GF-D8 (cell line): ENCODE measurements around the gene NECTIN1.

ENCODE experiments used
- DNase-seq: peaks from one replicate; lab custom pipeline; 2025; lab: John Stamatoyannopoulos, UW

NECTIN1 gene, protein sequence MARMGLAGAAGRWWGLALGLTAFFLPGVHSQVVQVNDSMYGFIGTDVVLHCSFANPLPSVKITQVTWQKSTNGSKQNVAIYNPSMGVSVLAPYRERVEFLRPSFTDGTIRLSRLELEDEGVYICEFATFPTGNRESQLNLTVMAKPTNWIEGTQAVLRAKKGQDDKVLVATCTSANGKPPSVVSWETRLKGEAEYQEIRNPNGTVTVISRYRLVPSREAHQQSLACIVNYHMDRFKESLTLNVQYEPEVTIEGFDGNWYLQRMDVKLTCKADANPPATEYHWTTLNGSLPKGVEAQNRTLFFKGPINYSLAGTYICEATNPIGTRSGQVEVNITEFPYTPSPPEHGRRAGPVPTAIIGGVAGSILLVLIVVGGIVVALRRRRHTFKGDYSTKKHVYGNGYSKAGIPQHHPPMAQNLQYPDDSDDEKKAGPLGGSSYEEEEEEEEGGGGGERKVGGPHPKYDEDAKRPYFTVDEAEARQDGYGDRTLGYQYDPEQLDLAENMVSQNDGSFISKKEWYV

DNA sequence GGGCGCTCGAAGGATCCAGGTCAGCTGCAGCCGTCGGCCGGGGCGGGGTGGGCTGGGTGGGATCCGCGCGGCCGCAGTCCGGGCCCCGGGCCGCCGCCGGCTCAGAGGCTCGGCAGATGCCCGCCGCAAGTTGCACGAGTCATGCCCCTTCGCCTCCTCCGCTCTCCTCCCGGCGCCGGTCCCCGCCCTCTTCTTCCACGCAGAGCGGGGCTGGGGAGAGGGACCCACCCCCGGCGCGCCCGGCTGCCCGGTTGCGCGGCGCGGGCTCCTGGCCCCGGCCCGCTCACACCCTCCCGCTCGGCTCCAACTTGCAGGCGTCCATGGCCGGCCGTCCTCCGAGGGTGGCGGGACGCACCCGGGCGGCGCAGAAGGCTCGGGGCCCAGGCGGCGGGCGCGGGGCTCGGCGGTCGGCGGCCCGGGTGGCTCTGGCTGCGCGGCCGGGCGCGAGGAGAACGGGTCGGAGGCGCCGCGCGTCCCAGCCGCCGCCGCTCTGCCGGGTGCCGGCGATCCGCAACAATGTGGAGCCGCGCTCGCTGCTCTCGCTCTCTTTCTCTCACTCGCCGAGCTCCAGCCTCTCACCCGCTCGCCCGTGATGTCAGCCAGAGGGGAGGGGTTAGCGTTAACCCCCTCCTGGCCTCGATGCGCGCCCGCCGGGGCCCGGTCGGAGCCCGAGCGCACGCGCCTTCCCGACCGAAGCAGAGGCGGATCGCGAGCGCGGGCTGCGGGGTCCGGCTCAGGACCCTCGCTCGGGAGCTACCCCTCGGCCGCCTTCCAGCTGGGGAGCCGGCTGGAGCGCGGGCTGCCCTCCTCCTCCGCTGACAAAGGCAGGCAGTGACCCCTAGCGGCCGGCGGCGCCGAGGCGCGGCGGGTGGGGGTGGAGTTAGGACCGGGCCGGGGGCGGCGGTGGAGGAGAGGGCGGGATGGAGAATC, at the start of gene NECTIN1:
TSS of gene NECTIN1 (minus strand) at position 550 of the 930 bp plus-strand sequence. CDS start 647 bp downstream, outside the sequence.
- peak; percentile 88 for DNase-seq

DNA sequence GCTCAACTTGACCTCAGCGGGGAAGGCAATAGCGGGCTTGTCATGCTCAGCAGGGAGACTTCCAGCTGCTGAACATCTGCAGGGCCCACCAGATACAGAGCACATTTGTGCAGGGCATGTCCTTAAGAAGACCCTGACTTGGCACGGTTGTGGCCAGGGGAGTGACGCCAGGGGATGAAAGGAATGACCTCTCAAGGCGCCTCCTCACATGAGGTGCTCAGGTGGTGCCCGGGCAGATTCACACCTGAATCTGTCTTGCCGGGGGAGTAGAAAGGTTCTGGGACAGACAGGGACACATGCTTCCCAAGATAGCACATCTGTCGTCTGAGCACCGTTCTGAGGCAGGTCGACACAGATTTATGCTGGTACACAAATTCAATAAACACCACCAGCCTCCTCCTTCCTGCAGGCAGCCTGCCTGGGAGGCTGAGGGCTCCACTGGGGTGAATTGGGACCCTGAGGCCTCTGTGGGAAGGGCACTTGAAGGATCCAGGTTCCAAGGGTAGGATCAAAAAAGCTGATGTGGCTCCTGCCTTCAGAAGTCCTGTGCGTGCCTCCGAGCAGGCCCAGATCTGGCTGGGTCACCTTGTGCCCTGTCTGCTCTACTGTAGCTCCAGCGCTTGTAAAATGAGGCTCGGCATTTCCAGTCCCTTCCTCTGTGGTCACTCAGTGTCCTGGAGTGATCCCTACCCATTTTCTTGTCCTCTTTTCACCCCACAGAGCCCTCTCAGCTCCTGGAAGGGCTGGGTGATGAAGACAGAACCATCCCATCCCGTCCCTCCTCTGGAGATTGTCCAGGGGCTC, 49.6 kb upstream of the NECTIN1 start:
- DNase-seq = no peak

DNA sequence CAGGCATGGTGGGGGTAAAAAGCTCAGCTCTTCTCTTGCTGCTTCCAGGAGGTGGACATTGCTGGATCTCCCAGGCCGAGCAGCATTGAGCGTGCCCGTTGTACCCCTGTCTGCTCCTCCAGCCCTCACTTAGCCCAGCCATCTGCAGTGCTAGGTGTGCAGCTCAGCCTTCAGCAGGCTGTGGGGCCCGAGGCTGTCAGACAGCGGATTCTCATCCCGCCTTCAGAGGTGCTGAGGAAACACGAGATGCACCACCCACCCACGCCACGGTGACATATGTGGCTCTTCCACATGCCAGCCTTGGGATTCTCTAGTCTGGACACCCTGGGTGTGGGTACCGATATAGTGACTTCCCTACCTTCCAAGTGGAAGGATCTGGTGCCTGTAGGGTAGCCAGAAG, 48.9 kb upstream of the NECTIN1 start:
- DNase-seq = no peak

DNA sequence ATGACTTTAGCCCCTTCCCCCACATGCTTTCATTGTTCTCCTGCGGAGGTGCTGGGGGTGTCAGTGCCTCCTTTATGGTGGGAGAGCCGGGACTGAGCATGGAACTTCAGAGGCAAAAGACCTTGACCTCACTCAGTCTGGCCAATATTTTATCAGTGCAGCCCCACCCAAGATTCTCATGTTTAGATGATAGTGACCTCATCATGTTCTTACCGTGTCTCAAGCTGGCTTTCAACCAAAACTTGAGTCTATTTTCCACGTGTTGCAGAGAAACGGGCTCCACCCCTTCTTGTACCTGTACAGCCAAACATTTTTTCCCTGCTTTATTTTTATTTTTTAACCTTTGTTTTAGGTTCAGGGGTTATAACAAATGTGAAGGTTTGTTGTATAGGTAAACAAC, 47.7 kb upstream of the NECTIN1 start:
- DNase-seq = no peak

DNA sequence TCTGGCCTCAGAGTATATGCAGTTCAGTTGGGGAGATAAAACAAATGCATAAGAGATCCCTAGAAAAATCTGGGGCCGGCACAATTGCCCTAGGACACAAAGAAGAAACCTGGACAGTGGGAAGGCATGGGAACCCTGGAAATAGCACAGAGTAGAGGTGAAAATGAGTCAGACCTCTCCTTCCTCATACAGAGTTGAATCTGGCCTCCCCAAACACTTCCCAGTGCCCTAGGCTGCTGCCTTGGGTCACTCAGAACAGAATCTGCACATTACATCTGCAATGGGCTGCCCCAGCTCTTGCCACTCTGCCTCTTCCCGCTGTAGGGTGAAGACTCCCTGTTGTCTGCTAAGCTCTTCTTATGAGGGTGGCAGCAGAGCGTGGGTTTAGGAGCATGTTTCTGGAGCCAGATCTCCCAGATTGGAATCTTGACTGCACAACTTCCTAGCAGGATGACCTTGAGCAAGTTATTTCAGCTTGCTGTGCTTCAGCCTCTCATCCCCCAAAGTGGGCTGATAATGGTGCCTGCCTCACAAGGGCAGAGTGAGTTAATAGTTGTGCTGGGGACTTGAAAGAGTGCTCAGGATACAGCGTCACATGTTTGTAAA, 47.1 kb upstream of the NECTIN1 start:
- DNase-seq = no peak

DNA sequence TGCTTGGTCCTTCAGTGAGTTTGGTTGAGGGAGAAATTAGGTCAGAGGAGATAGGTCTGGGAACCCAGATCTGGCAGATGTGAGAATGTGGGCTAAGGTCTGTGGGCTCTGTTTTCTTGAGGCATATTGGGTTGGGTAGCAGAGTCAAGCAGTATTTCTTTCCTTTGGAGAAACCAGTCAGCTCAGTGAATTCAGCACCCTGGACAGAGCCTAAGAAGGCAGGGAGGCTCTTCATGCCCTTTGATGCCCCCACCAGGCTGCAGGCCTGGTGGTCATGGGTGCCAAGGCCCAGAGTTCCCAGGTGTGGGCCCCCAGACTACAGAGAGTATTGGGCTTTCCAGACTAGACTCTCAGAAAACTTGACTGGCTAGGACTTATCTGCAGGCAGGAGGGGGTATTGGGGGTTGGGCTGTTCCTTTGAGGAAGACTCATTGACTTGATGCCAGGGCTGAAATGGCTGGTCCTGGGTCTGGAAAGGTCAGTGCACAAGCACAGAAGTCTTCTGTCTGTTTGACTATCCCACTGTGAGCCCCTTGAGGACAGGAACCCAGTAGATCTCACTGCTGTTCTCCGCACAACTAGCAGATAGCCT, 45.3 kb upstream of the NECTIN1 start:
- DNase-seq = no peak

DNA sequence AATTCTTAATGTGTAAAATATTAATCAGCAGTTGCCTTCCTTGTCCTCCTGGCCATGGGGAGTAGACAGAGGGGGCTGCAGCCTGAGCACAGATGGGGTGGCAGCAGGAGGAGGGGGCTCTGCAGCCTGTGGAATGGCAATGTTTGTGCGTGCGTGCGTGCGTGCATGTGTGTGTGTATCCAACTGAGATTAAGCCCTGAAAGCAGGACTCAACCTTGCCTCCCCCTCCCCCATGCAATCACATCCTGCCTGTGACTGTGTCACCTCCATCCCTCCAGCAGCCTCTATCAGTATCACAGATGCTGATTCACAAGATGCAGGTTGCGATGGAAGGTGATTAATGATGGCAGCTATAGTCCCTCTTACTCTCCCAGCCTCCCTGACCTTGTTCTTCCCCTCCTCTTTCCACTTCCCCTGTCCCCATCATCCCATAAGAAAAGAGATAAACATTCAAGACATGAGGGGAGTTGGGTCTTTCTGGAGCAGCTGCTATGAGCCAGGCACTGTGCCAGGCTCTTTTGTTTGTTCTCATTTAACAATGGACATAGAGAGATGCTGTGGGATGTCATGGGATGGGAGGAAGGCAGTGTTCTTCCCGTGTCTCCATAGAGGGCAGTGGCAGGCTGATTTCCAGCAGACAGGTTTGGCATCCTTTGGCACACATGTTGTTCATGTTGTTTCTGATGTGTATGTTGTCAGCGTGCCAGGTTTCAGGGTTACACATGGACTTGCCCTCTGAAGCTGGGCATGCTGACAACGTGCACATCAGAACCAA, 43.8 kb upstream of the NECTIN1 start:
- DNase-seq = no peak

DNA sequence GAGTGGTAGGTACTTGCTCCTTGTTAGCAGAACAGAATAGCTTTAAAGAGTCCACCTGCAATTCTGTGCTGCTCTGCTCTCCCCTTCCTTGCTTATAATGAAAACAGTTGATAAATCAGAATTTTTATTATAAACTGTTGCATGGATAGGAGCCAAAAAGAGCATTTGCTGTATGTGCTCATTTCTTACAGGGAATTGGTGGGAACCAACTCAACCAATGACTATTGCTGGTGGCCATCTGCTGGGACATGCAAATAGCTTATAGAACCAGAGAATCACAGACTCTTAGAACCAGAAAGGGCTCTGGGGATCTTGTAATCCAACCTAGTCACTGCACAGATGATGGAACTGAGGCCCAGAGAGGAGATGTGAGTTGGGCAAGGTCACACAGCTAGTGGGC, 43.1 kb upstream of the NECTIN1 start:
- DNase-seq = no peak

DNA sequence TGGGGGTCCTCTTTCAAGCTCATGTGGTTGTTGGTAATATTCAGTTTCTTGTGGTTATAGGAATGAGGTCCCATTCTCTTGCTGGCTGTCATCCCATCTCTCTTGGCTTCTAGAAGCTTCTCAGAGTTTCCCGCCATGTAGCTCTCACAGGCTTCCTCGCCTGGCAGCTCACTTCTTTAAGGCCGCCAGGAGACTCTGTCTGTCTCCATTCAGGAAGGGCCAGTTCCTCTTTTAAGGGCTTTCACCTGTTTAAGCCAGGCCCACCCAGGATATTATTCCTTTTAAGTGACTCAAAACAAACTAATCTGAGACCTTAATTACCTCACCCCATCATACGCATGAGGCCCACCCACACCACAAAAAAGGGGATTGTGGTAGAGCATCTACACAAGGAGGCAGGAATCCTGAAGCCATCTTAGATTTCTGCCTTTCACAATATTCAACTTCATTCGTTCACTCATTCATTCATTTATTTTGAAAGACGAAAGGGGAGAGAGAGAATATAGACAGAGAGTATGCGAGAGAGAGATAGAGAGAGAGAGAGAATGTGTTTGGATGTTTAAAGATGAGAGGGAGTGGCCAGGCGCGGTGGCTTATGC, 42.3 kb upstream of the NECTIN1 start:
- DNase-seq = no peak

DNA sequence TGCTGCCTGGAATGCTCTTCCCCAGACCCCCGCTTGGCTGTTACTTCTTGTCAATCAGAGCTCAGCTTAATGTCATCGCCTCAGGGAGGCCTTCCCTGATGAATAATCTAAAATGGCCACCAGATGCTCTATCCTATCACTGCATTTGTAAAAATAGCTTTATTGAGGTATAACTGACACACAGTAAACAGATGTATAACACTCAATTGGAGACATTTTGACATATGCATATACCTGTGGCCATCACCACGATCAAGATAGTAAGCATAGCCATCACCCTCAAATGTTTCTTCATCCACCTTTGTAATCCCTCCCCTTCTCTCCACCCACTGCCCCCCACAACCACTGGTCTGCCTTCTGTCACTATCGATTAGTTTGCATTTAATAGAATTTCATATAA, 36.6 kb upstream of the NECTIN1 start:
- no peak for DNase-seq

DNA sequence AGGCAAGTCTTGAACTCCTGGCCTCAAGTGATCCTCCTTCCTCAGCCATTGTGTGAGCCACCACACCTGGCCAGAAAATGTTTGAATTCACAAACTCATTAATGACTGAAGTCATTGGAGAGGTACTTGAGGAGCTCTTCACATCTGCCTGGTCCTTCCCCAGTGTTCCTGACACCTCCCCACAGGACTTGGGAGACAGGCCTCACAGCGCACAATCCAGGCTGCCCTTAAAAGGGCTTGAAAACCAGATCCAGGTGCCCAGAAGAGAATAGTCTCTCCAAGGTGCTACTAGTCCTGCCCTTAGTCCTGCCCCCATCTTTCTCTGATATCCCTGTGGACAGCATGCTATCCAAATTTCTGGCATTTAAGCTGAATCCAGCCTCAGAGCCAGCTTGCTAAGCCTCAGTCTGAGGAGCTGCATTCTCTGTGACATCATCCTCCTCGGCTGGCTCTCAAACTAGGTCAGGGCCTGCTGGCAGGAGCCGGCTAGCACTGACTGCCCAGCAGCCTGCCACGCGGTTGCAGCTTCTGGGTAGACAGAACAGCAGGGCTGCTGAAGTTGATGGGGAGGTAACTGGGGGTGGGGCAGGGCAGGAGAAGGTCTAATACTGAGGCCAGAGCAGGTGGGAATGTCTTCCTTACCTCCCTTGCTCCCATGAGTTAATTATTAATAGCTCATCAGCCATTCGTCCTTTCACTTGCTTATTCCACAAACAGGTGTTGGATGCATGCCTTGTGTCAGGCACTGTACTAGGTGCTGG, 35.3 kb upstream of the NECTIN1 start:
- DNase-seq = no peak

DNA sequence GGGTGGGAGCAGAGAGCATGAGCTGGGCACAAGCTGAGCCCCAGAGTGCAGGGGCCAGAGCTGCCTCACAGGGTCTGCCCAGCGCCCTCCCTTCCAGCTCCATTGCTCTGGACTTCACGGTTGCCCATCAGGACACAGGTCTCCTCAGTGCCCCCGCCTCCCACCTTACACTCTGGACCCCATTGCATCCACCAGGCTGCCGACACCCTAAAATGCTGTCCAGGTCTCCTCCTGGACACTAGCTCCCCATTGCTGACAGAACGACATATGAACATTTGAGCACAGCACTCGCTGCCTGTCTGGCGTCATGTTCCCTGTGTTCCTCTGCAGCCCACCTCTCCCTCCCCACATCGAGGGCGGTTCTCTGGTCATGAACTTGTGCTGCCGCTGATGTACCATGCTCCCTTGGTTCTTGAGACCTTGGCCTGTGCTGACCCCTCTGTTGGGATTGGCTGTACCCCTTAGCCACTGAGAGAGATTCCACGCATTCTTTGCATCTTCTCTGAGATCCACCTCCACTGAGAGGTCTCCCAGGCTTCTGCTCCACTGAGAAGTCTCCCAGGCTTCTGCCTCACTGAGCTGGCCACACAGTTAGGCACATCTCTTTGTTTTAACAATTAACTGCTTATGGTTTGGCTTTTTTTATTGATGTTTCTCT, 34.2 kb upstream of the NECTIN1 start:
- no peak for DNase-seq

DNA sequence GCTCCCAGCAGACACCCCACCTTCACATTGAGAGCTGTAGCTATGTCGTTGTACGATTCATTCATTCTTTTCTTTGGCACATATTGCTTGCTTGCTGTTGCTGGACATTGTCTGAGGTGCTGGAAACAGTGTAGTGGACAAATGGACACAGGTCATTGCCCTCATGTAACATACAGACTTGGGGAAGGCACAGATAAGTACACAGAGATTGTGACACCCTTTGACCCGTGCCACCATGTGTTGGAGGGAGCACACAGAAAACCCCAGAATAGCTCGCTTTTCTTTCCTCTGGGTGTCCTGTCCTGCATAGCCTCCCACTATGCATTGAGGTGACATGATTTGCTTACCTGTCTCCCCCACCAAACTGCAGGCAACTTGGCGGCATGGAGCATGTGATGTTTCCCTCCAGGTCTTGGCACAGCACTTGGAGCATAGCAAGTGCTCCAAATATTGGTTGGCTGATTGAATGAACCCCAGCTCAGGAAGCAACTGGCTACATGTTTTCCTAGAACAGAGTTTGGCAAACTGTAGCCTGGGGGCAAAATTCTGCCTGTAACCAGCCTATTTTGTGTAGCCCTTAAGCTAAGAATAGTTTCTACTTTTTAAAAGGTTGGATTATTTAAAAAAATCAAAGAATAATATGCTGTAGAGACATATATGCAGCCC, 30.9 kb upstream of the NECTIN1 start:
- DNase-seq = no peak

DNA sequence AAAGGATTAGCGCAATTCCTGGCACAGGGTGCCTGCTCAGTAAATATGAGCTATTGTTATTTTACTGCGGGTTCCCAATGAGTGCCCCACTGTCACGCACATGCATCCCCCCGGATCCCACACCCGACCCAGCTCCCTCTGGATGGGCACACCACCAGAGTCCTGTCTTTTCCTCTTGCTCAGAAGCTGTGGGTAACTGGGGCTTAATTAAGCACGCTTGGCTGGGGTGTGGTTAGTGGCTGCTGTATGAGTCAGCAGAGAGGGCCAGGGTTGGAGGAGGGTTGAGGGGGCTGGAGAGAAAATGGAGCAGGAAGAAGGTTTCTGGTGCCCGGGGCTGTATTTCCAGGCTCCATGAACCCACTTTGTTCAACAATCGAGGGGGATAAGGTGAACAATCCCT, 30.3 kb upstream of the NECTIN1 start:
- DNase-seq = no peak

DNA sequence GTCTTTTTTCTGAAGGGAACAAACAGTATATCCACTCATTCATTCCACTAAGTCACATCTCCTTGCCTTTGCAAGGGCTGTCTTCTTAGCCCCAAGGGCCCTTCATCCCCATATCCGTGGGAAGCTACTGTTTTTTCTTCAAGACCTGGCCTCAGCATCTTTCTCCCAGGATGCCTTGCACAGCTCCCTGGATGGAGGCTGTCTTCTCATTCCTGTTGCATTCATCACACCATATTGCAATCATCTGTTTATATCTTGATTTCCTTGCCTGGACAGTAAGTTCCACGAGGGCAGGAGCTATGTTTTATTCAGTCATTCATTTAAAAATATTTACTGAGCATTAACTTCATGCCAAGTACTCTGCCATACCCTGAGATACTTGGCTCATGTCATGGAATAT, 29.3 kb upstream of the NECTIN1 start:
- no peak for DNase-seq

DNA sequence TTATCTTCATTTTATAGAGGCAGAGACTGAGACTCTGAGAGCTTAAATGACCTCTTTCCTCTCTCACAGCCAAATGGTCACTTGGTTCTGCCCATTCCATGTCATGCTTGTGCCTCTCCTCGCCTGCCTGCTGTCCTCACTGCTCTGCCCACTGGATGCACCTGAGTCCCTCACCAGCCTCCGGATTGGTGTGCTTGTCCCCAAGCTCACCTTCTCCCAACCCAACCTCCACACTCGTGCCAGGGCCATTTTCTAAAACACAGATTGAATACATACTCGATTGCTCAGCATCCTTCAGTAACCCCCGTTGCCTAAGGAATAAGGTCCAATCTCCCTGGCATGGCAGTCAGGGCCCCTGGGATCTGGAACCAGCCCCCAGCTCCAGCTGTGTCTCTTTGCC, 28.4 kb upstream of the NECTIN1 start:
- DNase-seq = no peak

DNA sequence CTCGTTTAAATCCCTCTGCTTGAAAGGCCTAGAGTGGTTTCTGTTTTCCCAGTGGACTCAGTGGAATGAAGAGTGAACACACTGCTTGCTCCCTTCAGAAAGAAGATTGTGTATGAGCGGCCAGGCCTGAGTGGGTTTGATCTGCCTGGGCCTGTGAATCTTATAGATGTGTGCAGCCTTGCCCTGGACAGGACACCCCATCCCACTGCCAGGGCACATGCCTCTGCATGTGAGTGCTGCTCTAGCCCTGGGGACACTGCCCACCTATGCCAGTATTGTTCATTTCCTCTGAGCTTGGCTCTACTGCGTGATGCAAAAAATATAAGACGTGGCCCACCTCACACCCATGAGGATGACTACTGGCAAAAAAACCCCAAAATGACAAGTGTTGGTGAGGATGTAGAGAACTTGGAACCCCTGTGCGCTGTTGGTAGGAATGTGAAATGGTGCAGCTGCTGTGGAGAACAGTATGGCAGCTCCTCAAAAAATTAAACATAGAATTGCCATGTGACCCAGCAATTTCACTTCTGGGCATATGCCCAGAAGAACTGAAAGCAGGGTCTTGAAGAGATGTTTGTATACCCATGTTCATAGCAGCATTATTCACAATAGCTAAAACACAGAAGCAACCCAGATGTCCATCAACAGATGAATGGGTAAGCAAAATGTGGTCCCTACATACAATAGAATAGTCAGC, 27.3 kb upstream of the NECTIN1 start:
- DNase-seq = no peak
